Stimulated activated naive CD8-positive, alpha-beta T cell treated with anti-CD3 and anti-CD28 coated beads, Interleukin-15, amount 100 ng/mL, for 72 hours (primary cell): Measurements from ENCODE around the gene ZCCHC9.
"Not testable (repeated sequence)": the region's sequence is repeated elsewhere in the genome, so short reads cannot be mapped to it uniquely, and the experiment has no call there.

Experiments
- ATAC-seq: fragments of 150-1000 bp; cut with Tn5 transposase; 2 replicates; pipeline ENCODE4 v1.10.0; 2021; ENCODE audit warnings: mild to moderate bottlenecking, moderate library complexity
- DNase-seq, 2 donors: peaks; one replicate each; pipeline ENCODE4 v3.0.0; 2021 to 2022
- H3K27ac Mint-ChIP-seq, 2 donors: one replicate each; pipeline ENCODE4 v1.8.0; 2022; ENCODE audit warnings: mild to moderate bottlenecking in 2 of 2, mixed read lengths in 2 of 2, moderate library complexity in 2 of 2
- H3K27me3 Mint-ChIP-seq: one replicate; pipeline ENCODE4 v1.8.0; 2022; ENCODE audit warnings: mixed read lengths
- H3K4me1 Mint-ChIP-seq: one replicate; pipeline ENCODE4 v1.8.0; 2022; ENCODE audit warnings: mild to moderate bottlenecking, mixed read lengths
- H3K4me3 Mint-ChIP-seq, 2 donors: one replicate each; pipeline ENCODE4 v1.8.0; 2022; ENCODE audit warnings: mild to moderate bottlenecking in 2 of 2, mixed read lengths in 2 of 2, moderate library complexity in 1 of 2
- H3K9me3 Mint-ChIP-seq, 2 donors: one replicate each; pipeline ENCODE4 v1.8.0; 2022; ENCODE audit warnings: mixed read lengths in 2 of 2

Gene ZCCHC9

DNA sequence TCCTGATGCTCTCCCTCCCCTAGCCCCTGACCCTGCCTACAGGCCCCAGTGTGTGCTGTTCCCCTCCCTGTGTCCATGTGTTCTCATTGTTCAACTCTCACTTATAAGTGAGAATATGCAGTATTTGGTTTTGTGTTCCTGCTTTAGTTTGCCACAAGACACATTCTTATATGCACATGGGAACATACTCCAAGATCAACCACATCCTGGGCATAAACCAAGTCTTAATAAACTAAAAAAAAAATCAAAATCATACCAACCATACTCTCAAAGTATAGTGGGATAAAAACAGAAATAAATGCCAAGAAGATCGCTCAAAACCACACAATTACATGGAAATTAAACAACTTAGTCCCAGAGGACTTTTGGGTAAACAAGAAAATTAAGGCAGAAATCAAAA is 11.2 kb upstream of the ZCCHC9 start:
- no peak for ATAC-seq
- Mint-ChIP-seq H3K9me3 (peaks cover 20 to 31% of the 10 kb centered on the region in 2 donors), H3K27ac (peak overlapping the region in 1 of 2 donors; percentile 9), H3K4me1 (peaks cover 58% of the 10 kb centered on the region), H3K4me3 (no peak overlapping the region), H3K27me3 (no peaks in the 10 kb centered on the region)
- DNase-seq, result no peak

DNA sequence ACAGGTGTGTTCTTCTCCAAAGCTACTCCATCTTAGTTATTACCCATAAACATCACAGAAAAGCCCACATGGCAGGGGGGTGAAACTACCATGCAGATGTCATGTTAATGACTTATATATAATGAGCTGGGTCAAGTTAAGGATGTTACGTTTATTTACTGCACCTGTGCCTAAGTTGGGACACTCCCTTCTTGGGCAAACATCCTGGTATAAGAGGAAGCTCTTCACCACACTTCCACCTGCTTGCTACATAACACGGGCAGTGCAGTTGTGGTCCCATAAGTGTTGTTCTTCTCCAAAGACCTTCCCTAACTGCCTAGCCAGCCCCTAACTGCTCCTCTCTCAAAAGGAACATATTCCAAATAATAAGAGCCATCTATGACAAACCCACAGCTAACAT is 9.3 kb upstream of the ZCCHC9 start:
- Mint-ChIP-seq H3K9me3 (peaks cover 20 to 31% of the 10 kb centered on the region in 2 donors), H3K27me3 (no peaks in the 10 kb centered on the region), H3K4me1 (peaks cover 44% of the 10 kb centered on the region), H3K27ac (no peak overlapping the region), H3K4me3 (no peak overlapping the region)
- ATAC-seq (no peak), DNase-seq (no peak)

DNA sequence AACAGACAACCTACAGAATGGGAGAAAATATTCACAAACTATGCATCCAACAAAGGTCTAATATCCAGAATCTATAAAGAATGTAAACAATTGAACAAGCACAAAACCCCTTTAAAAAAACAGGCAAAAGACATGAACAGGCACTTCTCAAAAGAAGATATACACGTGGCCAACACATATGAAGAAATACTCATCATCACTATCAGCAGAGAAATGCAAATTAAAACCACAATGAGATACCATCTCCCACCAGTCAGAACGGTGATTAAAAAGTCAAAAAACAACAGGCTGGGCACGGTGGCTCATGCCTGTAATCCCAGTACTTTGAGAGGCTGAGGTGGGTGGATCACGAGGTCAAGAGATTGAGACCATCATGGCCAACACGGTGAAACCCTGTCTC is 7.4 kb upstream of the ZCCHC9 start:
- not testable (repeated sequence) for H3K27ac Mint-ChIP-seq, ATAC-seq, H3K27me3 Mint-ChIP-seq, H3K4me3 Mint-ChIP-seq, DNase-seq
- peaks cover 20 to 31% of the 10 kb centered on the region in 2 donors for H3K9me3 Mint-ChIP-seq
- peaks cover 51% of the 10 kb centered on the region for H3K4me1 Mint-ChIP-seq

DNA sequence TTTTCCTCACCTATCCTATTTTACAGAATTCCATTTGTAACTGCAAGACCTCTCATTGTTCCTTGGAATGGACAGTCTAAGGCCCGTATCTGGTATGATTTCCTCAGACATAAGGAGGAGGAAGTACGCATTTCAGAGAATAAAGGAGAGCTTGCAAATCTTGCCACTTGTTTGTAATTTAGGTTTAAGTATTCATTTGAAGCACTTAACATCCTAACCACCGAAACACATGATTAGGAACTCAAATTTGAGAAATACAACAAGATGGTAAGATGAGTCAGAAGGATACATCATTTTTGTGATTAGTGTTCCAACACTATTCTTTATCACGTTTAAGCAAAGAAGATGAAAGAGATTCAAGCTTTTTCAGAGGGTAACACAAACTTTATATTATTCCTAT is 3.9 kb upstream of the ZCCHC9 start:
- Mint-ChIP-seq H3K27me3 (no peaks in the 10 kb centered on the region), H3K4me1 (peaks cover 41% of the 10 kb centered on the region), H3K27ac (no peak overlapping the region), H3K4me3 (no peak overlapping the region), H3K9me3 (peaks cover 12 to 14% of the 10 kb centered on the region in 2 donors)
- ATAC-seq (no peak), DNase-seq (no peak)

DNA sequence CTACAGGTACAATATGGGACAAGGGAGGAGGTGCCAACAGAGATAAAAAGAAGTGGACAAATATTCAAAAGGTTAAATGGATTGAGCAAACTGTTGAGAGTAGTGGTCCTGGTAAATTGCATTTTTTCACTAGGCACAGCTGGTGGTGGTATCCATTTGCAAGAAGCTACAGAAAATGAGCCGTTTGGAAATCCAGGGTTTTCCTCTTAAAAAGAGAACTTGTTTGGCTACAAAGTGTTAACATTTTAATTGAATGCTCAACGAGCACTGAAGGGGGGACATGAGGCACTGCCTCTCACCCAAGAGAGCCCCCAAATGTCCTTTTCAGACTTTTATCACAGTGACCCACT is 491 bp upstream of the ZCCHC9 start:
- no peak for DNase-seq
- H3K4me1 Mint-ChIP-seq, result peaks cover 41% of the 10 kb centered on the region
- no peaks in the 10 kb centered on the region for H3K9me3 Mint-ChIP-seq
- no peak for ATAC-seq
- H3K4me3 Mint-ChIP-seq, result peak overlapping the region; percentile 93 to 95
- peak overlapping the region; percentile 96 for H3K27ac Mint-ChIP-seq
- H3K27me3 Mint-ChIP-seq, result no peaks in the 10 kb centered on the region

DNA sequence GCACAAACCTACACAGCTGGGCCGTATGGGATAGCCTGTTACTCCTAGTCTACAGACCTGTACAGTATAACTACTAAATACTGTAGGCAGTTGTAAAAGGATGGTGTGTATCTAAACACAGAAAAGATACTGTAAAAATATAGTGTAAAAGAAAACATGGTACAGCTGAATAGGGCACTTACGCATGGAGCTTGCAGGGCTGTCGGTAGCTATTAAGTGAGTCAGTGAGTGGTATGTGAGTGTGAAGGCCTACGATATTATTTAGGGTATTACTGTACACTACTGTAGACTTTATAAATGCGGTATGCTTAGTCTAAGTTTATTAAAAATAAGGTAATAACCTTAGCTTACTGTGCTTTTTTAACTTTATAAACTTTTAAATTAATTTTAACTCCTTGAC is 1.2 kb downstream of the ZCCHC9 start:
- H3K4me1 Mint-ChIP-seq, result peaks cover 41% of the 10 kb centered on the region
- ATAC-seq, result no peak
- H3K9me3 Mint-ChIP-seq, result no peaks in the 10 kb centered on the region
- H3K4me3 Mint-ChIP-seq, result peak overlapping the region; percentile 93 to 95
- DNase-seq, result no peak
- peak overlapping the region in 1 of 2 donors; percentile 96 for H3K27ac Mint-ChIP-seq
- H3K27me3 Mint-ChIP-seq, result no peaks in the 10 kb centered on the region

DNA sequence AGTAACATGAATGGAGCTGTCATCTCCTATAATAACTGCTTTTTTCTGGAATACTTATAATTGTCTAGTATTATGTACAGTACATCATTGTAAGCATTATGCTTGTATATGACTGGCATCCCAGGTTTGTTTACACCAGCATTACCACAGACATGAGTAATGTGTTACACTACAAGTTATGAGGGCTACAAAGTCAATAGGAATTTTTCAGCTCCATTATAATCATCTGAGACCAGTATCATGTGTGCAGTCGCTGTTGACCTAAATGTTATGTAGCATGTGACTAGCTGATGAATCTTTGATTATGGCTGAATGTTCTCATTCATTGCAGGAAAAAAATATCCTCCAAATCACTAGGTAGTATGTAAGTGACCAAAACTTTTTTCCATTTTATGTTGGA is 2.2 kb downstream of the ZCCHC9 start:
- no peaks in the 10 kb centered on the region for H3K27me3 Mint-ChIP-seq
- peaks cover 37% of the 10 kb centered on the region for H3K4me1 Mint-ChIP-seq
- H3K9me3 Mint-ChIP-seq, result no peaks in the 10 kb centered on the region
- H3K27ac Mint-ChIP-seq, result no peak overlapping the region
- DNase-seq (no peak), ATAC-seq (no peak)
- H3K4me3 Mint-ChIP-seq, result peak overlapping the region in 1 of 2 donors; percentile 15

DNA sequence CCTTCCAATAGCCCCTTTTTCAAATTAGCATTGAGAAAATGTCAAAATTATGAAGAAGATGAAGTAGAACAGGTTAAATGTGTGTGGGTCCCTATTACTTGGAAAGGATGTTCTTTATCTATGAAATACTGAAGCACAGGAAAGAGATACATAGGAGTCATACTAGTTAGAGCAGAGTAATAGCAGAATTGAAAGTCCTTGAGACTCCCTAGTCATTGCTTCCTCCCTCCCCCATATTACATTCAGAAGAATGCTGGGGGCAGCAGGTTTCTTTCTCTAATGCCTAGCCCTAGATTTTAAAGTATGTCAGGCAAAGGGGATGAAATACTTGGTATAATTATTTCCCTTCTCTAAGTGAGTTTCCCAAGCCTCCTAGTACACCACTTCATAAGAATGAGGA is 4.4 kb downstream of the ZCCHC9 start:
- peak overlapping the region in 1 of 2 donors; percentile 16 for H3K27ac Mint-ChIP-seq
- DNase-seq, result no peak
- H3K27me3 Mint-ChIP-seq, result no peaks in the 10 kb centered on the region
- no peaks in the 10 kb centered on the region for H3K9me3 Mint-ChIP-seq
- no peak for ATAC-seq
- peaks cover 18% of the 10 kb centered on the region for H3K4me1 Mint-ChIP-seq
- H3K4me3 Mint-ChIP-seq, result no peak overlapping the region

DNA sequence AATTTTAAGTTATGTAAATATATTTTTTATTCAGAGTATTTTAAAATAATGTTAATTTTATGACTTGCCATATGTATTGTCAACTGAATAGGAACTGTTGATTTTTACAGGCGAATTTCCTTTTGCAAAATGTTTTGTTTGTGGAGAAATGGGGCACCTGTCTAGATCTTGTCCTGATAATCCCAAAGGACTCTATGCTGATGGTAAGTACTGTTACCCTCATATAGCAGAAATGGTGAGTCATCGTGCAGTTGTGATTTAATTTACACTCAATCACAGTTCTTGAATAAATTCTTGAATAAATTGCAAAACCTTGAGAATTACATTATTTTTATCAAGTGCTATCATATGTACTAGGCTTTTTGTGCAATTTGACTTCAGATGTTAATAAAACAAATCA is 7.4 kb downstream of the ZCCHC9 start:
- Mint-ChIP-seq H3K4me1 (peaks cover 12% of the 10 kb centered on the region), H3K9me3 (no peaks in the 10 kb centered on the region), H3K4me3 (no peak overlapping the region), H3K27me3 (no peaks in the 10 kb centered on the region), H3K27ac (no peak overlapping the region)
- no peak for DNase-seq
- ATAC-seq, result no peak

DNA sequence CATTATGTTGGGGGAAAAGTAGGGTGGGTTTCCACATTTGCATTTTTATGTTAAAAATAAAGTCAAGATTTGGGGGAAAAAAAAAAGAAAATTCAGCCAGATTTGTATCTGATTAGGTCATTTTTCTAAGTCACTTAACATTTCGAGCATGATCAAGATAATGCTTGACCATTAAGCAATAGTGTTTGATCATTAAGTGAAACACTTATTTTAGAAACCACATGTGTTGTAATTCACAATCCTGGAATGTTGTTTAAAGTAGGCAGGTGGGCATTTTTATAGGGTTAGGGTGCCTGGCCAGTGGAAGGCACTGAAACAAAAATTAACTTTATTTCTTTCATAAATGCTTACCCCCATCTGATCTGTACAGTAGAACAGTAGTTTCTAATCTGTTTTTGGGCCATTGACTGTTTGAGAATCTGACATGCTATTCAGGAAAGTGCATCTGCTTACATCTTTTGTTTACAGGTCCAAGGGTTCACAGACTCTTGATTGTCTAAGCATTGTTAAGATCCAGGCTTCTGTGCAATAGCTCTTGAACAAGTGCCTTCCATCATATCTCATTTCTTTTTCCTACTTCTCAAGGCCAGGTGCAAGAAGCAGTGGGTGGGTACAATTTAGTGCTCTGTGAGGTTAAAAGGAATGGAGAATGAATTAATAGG is 9.1 kb downstream of the ZCCHC9 start:
- Mint-ChIP-seq H3K27ac (no peak overlapping the region), H3K27me3 (no peaks in the 10 kb centered on the region), H3K9me3 (no peaks in the 10 kb centered on the region), H3K4me3 (no peak overlapping the region), H3K4me1 (peaks cover 3% of the 10 kb centered on the region)
- ATAC-seq (no peak), DNase-seq (no peak)

DNA sequence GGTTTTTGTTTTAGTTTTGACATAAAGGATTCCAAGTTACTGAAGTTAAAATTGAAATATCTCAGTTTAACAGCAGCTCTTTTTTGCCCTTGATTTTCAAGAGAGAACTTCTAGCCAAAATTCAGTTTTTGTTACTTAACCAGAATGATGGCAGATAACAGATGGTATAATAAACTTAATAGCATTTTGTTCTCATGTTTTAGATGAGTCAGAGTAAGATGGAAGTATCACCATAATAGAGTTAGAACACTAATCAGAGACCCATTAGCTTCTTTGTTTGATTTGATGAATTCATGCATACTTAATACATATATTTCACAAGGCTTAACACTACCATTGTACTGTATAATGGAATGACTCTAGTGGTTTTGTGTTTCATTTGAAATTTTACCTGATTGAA is 11.9 kb downstream of the ZCCHC9 start:
- no peak for ATAC-seq
- no peaks in the 10 kb centered on the region for H3K27me3 Mint-ChIP-seq
- H3K4me1 Mint-ChIP-seq, result no peaks in the 10 kb centered on the region
- no peak overlapping the region for H3K27ac Mint-ChIP-seq
- H3K4me3 Mint-ChIP-seq, result no peak overlapping the region
- H3K9me3 Mint-ChIP-seq, result peaks cover 0 to 7% of the 10 kb centered on the region in 2 donors
- no peak for DNase-seq

DNA sequence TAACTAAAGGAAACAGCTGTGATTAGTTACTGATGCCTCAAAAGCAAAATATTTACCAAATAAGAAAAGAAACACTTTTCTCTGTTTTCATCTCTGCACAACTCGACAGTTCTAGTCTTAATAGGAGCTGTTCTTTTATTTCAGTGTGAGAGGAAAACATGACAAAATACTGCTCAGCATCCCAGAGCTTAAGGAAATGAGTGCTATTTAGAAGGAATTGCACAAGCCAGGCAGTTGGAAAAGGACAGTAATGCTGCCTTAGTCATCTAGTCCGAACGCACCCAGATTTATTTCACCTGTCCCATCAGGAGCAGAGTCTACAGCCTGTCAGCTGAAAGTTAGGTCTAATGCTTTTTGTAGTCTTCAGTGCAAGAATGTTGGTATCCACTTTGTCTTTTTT is 12.3 kb downstream of the ZCCHC9 start:
- peaks cover 0 to 7% of the 10 kb centered on the region in 2 donors for H3K9me3 Mint-ChIP-seq
- no peaks in the 10 kb centered on the region for H3K27me3 Mint-ChIP-seq
- ATAC-seq, result no peak
- H3K27ac Mint-ChIP-seq, result no peak overlapping the region
- H3K4me3 Mint-ChIP-seq, result no peak overlapping the region
- no peak for DNase-seq
- no peaks in the 10 kb centered on the region for H3K4me1 Mint-ChIP-seq

DNA sequence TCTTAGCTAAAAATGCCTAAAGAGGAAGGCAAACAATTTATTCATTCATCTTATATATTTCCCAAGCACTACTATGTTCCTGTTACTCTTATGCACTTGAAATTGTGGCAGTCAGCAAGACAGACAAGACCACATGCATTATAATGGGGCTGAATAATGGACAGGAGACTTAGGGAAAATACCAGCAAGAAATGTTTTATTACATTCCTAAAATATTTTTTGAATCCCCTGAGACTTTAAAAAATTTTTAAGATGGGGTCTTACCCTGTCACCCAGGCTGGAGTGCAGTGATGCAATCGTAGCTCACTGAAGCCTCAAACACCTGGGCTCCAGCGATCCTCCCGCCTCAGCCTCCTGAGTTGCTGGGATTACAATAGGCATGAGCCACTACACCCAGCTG is 13.2 kb downstream of the ZCCHC9 start:
- ATAC-seq (no peak), DNase-seq (no peak)
- Mint-ChIP-seq H3K9me3 (peaks cover 0 to 7% of the 10 kb centered on the region in 2 donors), H3K27ac (no peak overlapping the region), H3K4me3 (no peak overlapping the region), H3K4me1 (no peaks in the 10 kb centered on the region), H3K27me3 (no peaks in the 10 kb centered on the region)

DNA sequence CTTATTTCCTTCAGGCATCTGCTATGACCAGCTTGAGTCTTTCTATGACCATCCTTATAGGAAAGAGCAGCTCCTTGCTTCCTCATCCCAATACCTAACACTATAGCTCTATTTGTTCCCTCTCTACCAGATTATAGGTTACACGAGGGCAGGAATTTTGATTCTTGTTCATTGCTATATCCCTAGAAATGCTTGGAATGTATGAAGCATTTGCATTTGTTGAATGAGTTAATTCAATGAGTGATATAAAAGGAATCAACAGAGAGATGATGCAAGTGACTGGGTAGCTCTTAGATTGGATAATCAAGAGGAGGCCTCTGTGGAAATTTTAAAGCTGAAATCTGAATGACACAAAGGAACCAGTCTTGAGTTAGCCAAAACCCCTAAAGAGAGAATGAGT is 13.9 kb downstream of the ZCCHC9 start:
- H3K27ac Mint-ChIP-seq, result peak overlapping the region in 1 of 2 donors; percentile 15

DNA sequence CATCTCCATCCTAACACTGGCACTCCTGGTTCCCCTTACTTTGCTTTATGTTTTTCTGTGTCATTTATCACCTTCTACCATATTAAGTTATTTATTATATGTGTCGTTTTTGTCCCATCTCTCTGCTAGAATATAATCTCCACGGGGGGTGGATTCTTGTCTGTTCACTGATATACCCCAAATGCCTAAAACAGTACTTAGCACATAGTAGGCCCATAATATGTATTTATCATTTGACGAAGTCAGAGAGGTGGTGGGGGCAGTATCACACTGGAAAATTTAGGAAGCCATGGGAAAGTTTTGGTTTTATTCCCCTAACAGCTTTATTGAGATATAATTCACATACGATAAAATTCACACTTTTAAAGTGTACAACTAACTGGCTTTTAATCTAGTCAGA is 14.4 kb downstream of the ZCCHC9 start:
- Mint-ChIP-seq H3K9me3 (peaks cover 0 to 7% of the 10 kb centered on the region in 2 donors), H3K27ac (no peak overlapping the region), H3K4me1 (no peaks in the 10 kb centered on the region), H3K4me3 (no peak overlapping the region), H3K27me3 (no peaks in the 10 kb centered on the region)
- ATAC-seq (no peak), DNase-seq (no peak)

More for the DNA sequence above, 13.9 kb downstream of the ZCCHC9 start:
- no peak overlapping the region for H3K4me3 Mint-ChIP-seq
- no peaks in the 10 kb centered on the region for H3K27me3 Mint-ChIP-seq
- no peak for DNase-seq
- H3K4me1 Mint-ChIP-seq, result no peaks in the 10 kb centered on the region
- ATAC-seq, result no peak
- peaks cover 0 to 7% of the 10 kb centered on the region in 2 donors for H3K9me3 Mint-ChIP-seq

DNA sequence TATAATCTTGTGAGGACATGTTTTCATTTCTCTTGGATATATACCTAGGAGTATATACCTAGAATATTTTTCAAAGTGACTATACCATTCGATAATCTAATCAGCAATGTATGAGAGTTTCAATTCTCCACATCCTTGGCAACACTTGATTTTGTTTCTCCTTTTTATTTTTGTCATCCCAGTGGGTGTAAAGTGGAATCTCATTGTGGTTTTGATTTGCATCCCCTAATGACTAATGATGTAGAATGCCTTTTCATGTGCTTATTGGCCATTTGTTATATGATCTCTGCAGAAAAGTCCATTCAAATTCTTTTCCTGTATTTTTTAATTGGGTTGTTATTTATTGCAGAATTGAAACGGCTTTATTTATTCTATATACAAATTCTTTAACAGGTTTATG is 15.2 kb downstream of the ZCCHC9 start:
- Mint-ChIP-seq H3K4me1 (no peaks in the 10 kb centered on the region), H3K9me3 (peaks cover 0 to 7% of the 10 kb centered on the region in 2 donors), H3K4me3 (no peak overlapping the region), H3K27ac (peak overlapping the region in 1 of 2 donors; percentile 36), H3K27me3 (no peaks in the 10 kb centered on the region)
- DNase-seq, result no peak
- ATAC-seq, result no peak

DNA sequence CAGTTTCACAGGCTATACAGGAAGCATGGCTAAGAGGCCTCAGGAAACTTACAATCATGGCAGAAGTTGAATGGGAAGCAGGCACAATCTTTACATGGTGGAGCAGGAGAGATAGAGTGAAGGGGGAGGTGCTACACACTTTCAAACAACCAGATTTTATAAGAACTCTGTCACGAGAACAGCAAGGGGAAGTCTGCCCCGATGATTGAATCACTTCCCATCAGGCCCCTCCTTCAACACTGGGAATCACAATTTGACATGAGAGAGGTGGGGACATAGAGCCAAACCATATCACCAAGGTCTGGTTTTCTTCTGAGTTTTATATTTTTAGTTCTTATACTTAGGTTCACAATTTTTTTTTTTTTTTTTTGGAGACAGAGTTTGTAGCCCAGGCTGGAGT is 16.1 kb downstream of the ZCCHC9 start:
- no peak for ATAC-seq
- no peak for DNase-seq
- H3K4me3 Mint-ChIP-seq, result no peak overlapping the region
- H3K9me3 Mint-ChIP-seq, result peaks cover 0 to 7% of the 10 kb centered on the region in 2 donors
- H3K27ac Mint-ChIP-seq, result no peak overlapping the region
- no peaks in the 10 kb centered on the region for H3K4me1 Mint-ChIP-seq
- no peaks in the 10 kb centered on the region for H3K27me3 Mint-ChIP-seq
